ENCODE measurements around the gene KRT71.

GRCh38 chr12:52575256-52575655 lies 22.3 kb upstream of the KRT71 start:
- no peak for TF ChIP-seq EZH2 (optimal IDR thresholded peaks at IDR 0.05; ENCODE audit: low read depth, low read length)
- TF ChIP-seq CTCF (IDR thresholded peaks at IDR 0.05; ENCODE audit: low read length): no peak
